ENCODE results near the gene STON2.

STON2 gene

DNA sequence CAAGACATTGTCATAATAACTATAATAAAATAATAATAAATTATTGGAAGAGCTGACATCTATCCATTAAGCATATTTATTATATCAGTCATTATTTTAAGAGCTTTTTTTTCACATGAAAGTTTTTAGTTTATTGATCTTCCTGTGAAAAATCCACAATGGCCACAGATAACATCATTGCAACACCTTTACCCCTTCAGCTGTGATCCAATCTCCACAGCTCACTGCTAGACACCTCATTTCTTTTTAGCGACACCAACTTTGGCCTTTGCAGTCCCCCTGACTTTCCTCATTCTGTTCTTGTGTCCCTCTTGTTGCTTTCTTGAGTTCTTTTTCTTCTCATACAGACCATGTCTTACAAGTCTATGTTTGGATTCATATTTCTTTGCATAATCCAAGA lies 67.4 kb downstream of the STON2 start:
- in situ Hi-C loops (cut with MboI; ENCODE audit: low sequenced_read_pairs, unreplicated experiment), result no loop called here
- TF ChIP-seq, protein P1, sequence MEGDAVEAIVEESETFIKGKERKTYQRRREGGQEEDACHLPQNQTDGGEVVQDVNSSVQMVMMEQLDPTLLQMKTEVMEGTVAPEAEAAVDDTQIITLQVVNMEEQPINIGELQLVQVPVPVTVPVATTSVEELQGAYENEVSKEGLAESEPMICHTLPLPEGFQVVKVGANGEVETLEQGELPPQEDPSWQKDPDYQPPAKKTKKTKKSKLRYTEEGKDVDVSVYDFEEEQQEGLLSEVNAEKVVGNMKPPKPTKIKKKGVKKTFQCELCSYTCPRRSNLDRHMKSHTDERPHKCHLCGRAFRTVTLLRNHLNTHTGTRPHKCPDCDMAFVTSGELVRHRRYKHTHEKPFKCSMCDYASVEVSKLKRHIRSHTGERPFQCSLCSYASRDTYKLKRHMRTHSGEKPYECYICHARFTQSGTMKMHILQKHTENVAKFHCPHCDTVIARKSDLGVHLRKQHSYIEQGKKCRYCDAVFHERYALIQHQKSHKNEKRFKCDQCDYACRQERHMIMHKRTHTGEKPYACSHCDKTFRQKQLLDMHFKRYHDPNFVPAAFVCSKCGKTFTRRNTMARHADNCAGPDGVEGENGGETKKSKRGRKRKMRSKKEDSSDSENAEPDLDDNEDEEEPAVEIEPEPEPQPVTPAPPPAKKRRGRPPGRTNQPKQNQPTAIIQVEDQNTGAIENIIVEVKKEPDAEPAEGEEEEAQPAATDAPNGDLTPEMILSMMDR (IDR thresholded peaks at IDR 0.05; ENCODE audit: borderline replicate concordance, control extremely low read depth, extremely low read depth, insufficient read depth, missing control alignments), result no peak
- no peak for DNase-seq (ENCODE audit: low spot score)

DNA sequence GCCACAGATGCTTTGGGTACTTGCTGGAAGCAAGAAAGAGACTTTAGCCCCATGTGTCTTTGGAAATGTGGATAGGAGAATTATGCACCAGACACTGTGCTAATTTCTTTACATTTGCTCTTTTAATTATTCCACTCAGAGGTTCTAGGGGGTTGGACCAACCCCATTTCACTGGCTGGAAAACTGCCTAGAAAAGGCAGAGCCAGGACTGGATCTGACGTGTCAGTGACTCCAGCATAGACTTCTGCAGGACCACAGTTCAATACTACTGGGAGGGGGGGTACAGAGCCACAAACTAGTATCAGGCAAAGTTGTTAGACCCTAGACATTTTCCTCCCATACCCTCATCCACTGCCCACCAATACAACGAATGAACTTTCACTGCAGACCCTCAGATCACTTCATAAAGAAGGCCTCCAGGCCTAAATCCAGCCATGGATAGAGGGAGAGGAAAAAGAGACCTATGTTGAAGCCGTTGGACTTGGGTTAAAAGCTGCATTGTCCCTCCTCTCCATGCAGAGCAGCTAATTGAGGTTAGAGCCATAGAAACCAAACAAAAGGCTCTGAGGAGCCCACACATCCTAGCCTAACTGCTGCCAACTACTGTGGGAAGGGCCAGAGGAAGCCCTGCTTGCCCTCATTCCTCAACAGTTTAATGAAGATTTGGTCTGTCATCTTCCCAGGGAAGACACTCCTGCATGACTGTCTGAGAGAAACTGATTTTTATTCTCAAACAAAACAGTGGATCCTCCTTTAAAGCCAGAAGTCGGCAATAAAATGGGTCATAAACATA lies 68.7 kb downstream of the STON2 start:
- in situ Hi-C loops (cut with MboI; ENCODE audit: low sequenced_read_pairs, unreplicated experiment), result no loop called here
- no peak for DNase-seq (ENCODE audit: low spot score)
- TF ChIP-seq, protein P1 (IDR thresholded peaks at IDR 0.05; ENCODE audit: borderline replicate concordance, control extremely low read depth, extremely low read depth, insufficient read depth, missing control alignments), result no peak

DNA sequence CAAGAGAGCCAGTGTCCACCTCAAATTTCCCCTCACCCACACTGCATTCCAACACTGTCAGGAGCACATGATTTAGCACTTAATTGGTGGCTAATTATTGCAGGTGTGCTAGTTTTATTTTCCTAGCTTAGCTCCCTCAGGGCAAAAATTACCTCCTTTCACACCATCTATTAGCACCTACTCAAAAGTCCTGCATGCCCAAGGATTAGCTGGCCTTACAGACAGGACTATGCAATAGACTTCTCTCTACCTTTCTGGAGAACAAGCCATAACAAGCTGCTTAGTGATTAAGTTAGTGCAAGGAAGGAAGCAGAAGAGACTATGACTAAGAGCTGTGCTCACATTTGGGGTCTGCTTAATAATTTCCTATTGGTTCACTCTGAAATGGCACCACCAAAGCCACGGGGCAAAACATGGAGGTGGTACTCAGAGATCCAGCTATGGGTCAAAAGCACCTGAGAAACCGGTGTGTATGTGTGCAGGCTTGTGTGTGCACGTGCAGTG lies 69.5 kb downstream of the STON2 start:
- in situ Hi-C loops (cut with MboI; ENCODE audit: low sequenced_read_pairs, unreplicated experiment), result no loop called here
- no peak for DNase-seq (ENCODE audit: low spot score)
- TF ChIP-seq, protein P1 (IDR thresholded peaks at IDR 0.05; ENCODE audit: borderline replicate concordance, control extremely low read depth, extremely low read depth, insufficient read depth, missing control alignments), result no peak

DNA sequence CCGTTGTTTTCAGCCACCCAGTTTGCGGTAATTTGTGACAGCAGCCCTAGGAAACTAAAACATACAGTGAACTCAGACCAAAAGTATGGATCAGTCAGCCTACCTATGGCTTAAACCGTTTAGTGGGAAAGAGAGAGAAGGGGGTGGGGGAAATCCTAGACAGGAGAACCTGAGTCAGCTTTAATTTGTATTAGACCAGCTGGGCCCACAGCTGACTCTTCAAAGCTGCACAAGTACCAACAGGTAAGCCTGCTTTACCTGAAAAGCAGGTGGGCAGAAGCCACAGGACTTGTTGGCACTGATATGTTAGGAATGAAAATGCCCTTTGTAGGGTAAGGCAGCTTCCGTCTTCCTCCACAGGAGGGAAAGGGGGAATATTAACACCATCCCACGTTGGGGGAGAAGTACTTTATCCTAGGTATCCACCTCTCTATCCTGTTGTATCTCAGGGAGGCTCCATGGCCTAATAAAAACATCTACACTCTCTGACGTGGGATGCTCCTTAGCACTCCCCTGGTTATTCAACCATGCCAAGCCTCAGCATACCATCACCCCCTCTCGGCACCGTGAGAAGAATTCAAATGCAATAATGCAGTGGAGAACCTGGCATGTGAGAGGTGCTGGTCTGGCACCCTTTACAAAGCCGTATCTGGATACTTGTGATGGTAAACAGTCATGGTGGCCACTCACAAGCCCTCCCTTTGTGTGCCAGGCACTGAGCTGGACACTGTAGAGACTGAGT lies 70.3 kb downstream of the STON2 start:
- TF ChIP-seq, protein P1 (IDR thresholded peaks at IDR 0.05; ENCODE audit: borderline replicate concordance, control extremely low read depth, extremely low read depth, insufficient read depth, missing control alignments), result no peak
- DNase-seq (ENCODE audit: low spot score), result no peak
- in situ Hi-C loops (cut with MboI; ENCODE audit: low sequenced_read_pairs, unreplicated experiment), result no loop called here

DNA sequence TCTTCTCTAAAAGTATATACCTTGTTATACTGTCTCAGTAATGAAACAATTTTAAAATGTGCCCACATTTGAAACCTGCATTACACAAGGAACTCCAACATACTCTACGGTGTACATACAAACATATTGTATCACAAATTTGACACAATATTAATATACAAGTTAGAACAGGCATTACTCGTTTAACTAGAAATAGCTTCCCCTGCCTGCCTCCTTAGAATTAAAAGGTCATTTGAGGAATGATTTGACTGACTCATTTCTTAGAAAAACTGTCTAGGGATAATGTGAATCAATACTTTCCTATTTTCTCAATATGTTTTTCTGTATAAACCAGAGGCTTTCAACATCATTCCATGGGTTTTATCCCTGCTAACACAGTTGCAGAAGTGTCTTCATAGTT lies 73.7 kb downstream of the STON2 start:
- DNase-seq (ENCODE audit: low spot score), result no peak
- in situ Hi-C loops (cut with MboI; ENCODE audit: low sequenced_read_pairs, unreplicated experiment), result no loop called here
- TF ChIP-seq, protein P1 (IDR thresholded peaks at IDR 0.05; ENCODE audit: borderline replicate concordance, control extremely low read depth, extremely low read depth, insufficient read depth, missing control alignments), result no peak

DNA sequence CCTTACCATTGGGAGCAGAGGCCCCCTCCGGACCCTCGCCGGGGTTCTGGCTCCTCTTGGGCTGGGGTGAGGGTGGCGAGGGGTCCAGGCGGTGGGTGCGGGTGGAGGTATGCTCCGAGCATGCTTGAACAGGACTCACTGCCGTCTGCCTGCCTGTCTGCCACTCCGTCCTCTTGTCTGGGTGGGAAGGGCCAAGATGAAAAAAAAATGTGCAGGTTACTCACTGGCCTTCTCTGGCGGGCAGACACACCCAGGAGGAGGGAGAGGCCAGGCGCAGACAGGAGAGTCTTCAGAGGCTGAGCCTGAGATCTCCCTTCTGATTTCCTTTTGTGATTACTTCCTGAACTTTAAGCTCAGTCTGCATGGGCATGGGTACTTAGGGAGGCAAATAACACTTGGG lies 76.1 kb downstream of the STON2 start:
- in situ Hi-C loops (cut with MboI; ENCODE audit: low sequenced_read_pairs, unreplicated experiment), result no loop called here

More for the DNA sequence above, 76.1 kb downstream of the STON2 start:
- no peak for DNase-seq (ENCODE audit: low spot score)
- TF ChIP-seq, protein P1 (IDR thresholded peaks at IDR 0.05; ENCODE audit: borderline replicate concordance, control extremely low read depth, extremely low read depth, insufficient read depth, missing control alignments), result no peak

Measured in GM13976 (cell line).